Retina (tissue), 1 donor: ENCODE results near the gene CIART.
A peak's percentile ranks its signal among the peaks of the same experiment; 100 is the strongest.
"Not testable (repeated sequence)": the region's sequence is repeated elsewhere in the genome, so short reads cannot be mapped to it uniquely, and the experiment has no call there.

Source experiments
- DNase-seq: peaks from one replicate; pipeline ENCODE4 v3.0.0-alpha.2; 2016

CIART gene

DNA sequence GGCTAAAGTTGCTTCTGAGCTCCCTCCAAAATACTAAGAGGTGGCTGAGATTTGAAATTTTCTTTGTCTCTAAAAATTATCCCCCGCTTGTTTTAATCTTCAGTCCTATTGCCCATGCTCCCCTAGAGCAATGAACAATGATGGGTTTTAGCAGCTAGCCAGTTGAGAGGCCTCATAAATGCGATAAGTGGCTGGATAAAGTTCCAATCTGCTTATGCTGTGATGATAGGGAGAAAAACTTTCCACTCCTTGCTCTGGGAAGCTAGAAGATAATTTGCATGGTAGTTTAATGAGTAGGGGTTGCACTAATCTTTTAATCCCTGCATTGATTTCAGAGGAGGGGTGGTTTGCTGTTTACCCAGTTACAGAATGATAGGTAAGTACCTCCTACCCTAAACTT, 29.4 kb downstream of the CIART start:
- DNase-seq = no peak

DNA sequence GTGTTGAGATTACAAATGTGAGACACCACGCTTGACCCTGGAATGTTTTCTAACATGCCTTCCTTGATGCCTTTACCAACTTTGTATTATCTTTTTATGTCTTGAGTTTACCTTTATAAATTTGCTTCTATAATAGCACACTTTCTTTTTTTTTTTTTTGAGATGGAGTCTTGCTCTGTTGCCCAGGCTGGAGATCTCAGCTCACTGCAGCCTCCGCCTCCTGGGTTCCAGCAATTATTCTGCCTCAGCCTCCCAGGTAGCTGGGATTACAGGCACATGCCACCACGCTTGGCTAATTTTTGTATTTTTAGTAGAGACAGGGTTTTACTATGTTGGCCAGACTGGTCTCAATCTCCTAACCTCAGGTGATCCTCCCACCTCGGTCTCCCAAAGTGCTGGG, 32.3 kb downstream of the CIART start:
- DNase-seq = not testable (repeated sequence)

DNA sequence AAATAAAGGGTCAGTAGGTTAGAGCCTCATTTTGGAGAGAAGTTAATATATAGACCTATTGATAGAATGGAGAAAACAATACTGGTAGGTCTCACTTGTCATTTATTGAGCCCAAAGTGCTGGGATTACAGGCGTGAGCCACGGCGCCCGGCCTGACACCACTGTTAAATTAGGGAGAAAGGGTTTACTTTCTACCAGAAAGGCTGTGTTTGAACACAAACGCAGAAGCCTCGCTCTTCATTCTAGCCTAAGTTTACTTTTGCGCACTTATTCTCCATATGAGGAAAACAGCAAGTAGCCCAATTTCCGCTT, 38.3 kb downstream of the CIART start:
- DNase-seq = peak; percentile 13

DNA sequence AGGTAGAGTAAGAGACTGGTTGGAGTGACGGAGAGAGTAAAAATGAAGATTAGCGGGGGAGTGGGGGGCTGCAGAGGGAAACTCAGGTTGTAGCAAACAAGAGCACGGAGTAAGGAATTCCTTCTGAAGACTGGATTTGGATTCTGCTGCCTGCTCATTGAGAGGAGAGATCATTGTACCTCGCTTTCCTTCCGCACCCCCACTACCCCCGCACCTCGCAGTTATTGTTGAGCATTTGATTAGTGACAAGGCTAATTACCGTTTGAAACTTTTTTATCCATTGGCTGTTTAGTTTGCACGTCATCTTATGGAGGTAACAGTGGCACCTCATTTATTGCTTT, 39.4 kb downstream of the CIART start:
- no peak for DNase-seq

DNA sequence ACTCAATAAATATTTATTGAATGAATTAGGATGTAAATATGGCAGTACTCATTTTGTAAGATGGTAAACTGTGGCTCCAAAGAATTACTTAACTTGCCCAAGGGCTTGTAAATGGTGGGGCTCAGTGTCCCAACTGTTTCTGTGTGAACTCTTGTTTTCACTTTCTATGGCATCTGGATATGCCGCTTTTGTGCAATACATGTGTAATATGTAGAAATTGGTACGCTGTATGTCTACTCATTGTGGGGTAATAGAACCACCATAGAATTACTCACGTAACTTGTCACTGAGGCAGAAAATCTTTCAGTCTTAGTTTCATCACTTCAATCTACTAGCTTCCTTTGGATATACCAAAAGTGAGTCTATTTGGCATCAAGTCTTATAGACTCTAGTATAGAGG, 40.0 kb downstream of the CIART start:
- no peak for DNase-seq

DNA sequence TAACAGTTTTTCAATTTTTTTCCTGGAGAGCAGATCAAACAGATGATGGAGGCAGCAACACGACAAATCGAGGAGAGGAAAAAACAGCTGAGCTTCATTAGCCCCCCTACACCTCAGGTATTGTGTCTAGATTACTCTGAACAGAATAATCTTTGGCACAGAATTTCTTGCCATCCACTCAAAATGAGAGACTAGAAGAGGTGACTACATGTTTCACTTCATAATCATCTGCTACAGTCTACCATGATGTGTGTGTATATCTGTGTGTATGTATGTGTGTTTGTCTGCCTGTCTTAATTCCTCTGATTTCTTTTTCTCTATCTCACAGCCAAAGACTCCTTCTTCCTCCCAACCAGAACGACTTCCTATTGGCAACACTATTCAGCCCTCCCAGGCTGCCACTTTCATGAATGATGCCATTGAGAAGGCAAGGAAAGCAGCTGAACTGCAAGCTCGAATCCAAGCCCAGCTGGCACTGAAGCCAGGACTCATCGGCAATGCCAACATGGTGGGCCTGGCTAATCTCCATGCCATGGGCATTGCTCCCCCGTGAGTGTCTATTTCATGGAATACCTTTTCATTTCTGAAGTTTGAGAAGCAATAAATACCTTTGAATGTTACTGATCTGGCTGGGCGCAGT, 50.4 kb downstream of the CIART start:
- DNase-seq = no peak
